B cell (primary cell): Measurements from ENCODE around the gene ADAMTS14. TPM values are rescaled to one million over a fixed set of nuclear protein-coding genes. Genes with fewer than 3 reads are reported as not detected.

Source experiments
- ATAC-seq: fragments of 200-7000 bp; cut with Tn5 transposase; one replicate; pipeline ENCODE4 v1.10.0; 2021; ENCODE audit warnings: low read depth, mild to moderate bottlenecking, moderate number of reproducible peaks, moderate library complexity
- CTCF ChIA-PET: fragments of 350-600 bp; sonication (Branson Sonifier 250); formaldehyde crosslinking; loops from one replicate; lab custom pipeline; 2021; ENCODE audit warnings: antibody characterized with exemption, inconsistent platforms; lab: Charles Lee
- POLR2A ChIA-PET: fragments of 350-600 bp; sonication (Branson Sonifier 250); formaldehyde crosslinking; loops from one replicate; lab custom pipeline; 2021; ENCODE audit warnings: antibody characterized with exemption; lab: Charles Lee
- DNase-seq: peaks from one replicate; pipeline ENCODE4 v3.0.0; 2013
- H2AFZ ChIP-seq: 2 replicates; pipeline ENCODE4 v1.6.1; 2012; ENCODE audit warnings: mild to moderate bottlenecking, low read depth, low read length; ENCODE audit not compliant: insufficient read depth, poor library complexity, severe bottlenecking
- H3K27ac ChIP-seq, 2 donors: 1 replicate in 1 of 2; 2 replicates in 1 of 2; pipeline ENCODE4 v1.5.1; 2012 to 2013; ENCODE audit warnings: low read length in 2 of 2, mild to moderate bottlenecking in 2 of 2, moderate library complexity in 1 of 2
- H3K27me3 ChIP-seq, 4 experiments: fragments of 200-600 bp in 1 of 4; sonication (generic) in 1 of 4; replicated peaks in 1 of 4; 1 replicate in 2 of 4; 2 replicates in 2 of 4; pipeline versions ENCODE4 v1.6.1 to v1.7.0; 2013 to 2016; ENCODE audit warnings: low read length in 3 of 4, mild to moderate bottlenecking in 2 of 4, mixed read lengths in 1 of 4, moderate library complexity in 1 of 4; ENCODE audit not compliant: insufficient read depth in 4 of 4, control insufficient read depth in 3 of 4; ENCODE audit errors: control extremely low read depth in 1 of 4
- H3K36me3 ChIP-seq, 2 experiments: replicated peaks in 1 of 2; 1 replicate in 1 of 2; 2 replicates in 1 of 2; pipeline versions ENCODE4 v1.6.1 to v1.7.1; 2013; ENCODE audit warnings: low read length in 1 of 2; ENCODE audit not compliant: insufficient read depth in 2 of 2, control insufficient read depth in 1 of 2; ENCODE audit errors: control extremely low read depth in 1 of 2, extremely low read depth in 1 of 2
- H3K4me1 ChIP-seq, 2 donors: fragments of 200-600 bp in 1 of 2; sonication (generic) in 1 of 2; 1 replicate in 1 of 2; 2 replicates in 1 of 2; pipeline versions ENCODE4 v1.5.1 to v1.6.1; 2013 to 2017; ENCODE audit warnings: low read length in 2 of 2; ENCODE audit not compliant: control insufficient read depth in 2 of 2, insufficient read depth in 2 of 2
- H3K4me2 ChIP-seq: replicated peaks from 2 replicates; pipeline ENCODE3; 2012; ENCODE audit warnings: mild to moderate bottlenecking, low read depth, low read length; ENCODE audit not compliant: poor library complexity, severe bottlenecking
- H3K4me3 ChIP-seq, 5 experiments: fragments of 200-600 bp in 1 of 5; sonication (generic) in 1 of 5; 1 replicate in 3 of 5; 2 replicates in 2 of 5; pipeline versions ENCODE4 v1.5.1 to v1.7.0; 2011 to 2016; ENCODE audit warnings: low read length in 4 of 5, mild to moderate bottlenecking in 4 of 5, low read depth in 2 of 5, control low read depth in 1 of 5, moderate library complexity in 1 of 5; ENCODE audit not compliant: insufficient read depth in 1 of 5; ENCODE audit errors: control extremely low read depth in 1 of 5, extremely low read depth in 1 of 5
- H3K79me2 ChIP-seq: fragments of 200-600 bp; sonication (generic); one replicate; pipeline ENCODE4 v1.6.0; 2016; ENCODE audit warnings: low read length; ENCODE audit not compliant: control insufficient read depth, insufficient read depth
- H3K9ac ChIP-seq: fragments of 200-600 bp; sonication (generic); 2 replicates; pipeline ENCODE4 v1.6.1; 2017; ENCODE audit warnings: mild to moderate bottlenecking, low read length, moderate library complexity
- H3K9me3 ChIP-seq, 3 donors: one replicate each; pipeline versions ENCODE4 v1.6.1 to v1.7.1; 2013; ENCODE audit warnings: low read length in 2 of 3; ENCODE audit not compliant: control insufficient read depth in 2 of 3, insufficient read depth in 1 of 3; ENCODE audit errors: control extremely low read depth in 1 of 3
- H4K20me1 ChIP-seq: 2 replicates; pipeline ENCODE4 v1.6.0; 2012; ENCODE audit warnings: mild to moderate bottlenecking, low read length; ENCODE audit not compliant: insufficient read depth, control insufficient read depth, poor library complexity, severe bottlenecking
- H3K27ac Mint-ChIP-seq: one replicate; pipeline ENCODE4 v1.8.0; 2021; ENCODE audit warnings: mixed read lengths
- H3K27me3 Mint-ChIP-seq: one replicate; pipeline ENCODE4 v1.8.0; 2021; ENCODE audit warnings: mixed read lengths
- H3K4me1 Mint-ChIP-seq: one replicate; pipeline ENCODE4 v1.8.0; 2021; ENCODE audit warnings: mixed read lengths
- H3K4me3 Mint-ChIP-seq: one replicate; pipeline ENCODE4 v1.8.0; 2021; ENCODE audit warnings: mixed read lengths
- H3K9me3 Mint-ChIP-seq: one replicate; pipeline ENCODE4 v1.8.0; 2022; ENCODE audit warnings: mixed read lengths; ENCODE audit not compliant: insufficient read depth
- EZH2 ChIP-seq: IDR thresholded peaks from 2 replicates; pipeline ENCODE4 v1.6.1; 2012; ENCODE audit warnings: borderline replicate concordance, low read depth, mild to moderate bottlenecking, moderate library complexity, low read length; ENCODE audit not compliant: insufficient read depth, poor library complexity, severe bottlenecking
- WGBS: methylation state at CpG from one replicate; pipeline ENCODE4 v1.1.5; 2013; ENCODE audit warnings: missing lambda C conversion rate; ENCODE audit not compliant: insufficient coverage; 5-methylcytosine and 5-hydroxymethylcytosine counted together
- intact Hi-C: fragments of 100-400 bp; cut with micrococcal nuclease; formaldehyde crosslinking; loops from one replicate; pipeline ENCODE4 v1.10.0; 2022
- polyA plus RNA-seq: library from polyadenylated mRNA; depleted of rRNA; stranded (reverse); fragments of >200 nt; gene quantifications from 2 replicates; pipeline ENCODE4 v1.2.3, GENCODE V29; 2012
- total RNA-seq, 2 donors: library from RNA; stranded (reverse); fragments of 120-200 nt in 1 of 2; gene quantifications; 1 replicate in 1 of 2; 2 replicates in 1 of 2; pipeline versions ENCODE4 v1.2.3 to v1.2.4, GENCODE V29; 2013 to 2022
- TF ChIP-seq, protein P1 (sequence below): fragments of 200-600 bp; IDR thresholded peaks from one replicate; pipeline ENCODE4 v1.8.0; 2022; ENCODE audit warnings: antibody characterized with exemption, mild to moderate bottlenecking

ADAMTS14 gene
- total and polyA plus RNA-seq, 2 donors (not counting 1 experiment from before 2014, with no cell fraction given): not detected

DNA sequence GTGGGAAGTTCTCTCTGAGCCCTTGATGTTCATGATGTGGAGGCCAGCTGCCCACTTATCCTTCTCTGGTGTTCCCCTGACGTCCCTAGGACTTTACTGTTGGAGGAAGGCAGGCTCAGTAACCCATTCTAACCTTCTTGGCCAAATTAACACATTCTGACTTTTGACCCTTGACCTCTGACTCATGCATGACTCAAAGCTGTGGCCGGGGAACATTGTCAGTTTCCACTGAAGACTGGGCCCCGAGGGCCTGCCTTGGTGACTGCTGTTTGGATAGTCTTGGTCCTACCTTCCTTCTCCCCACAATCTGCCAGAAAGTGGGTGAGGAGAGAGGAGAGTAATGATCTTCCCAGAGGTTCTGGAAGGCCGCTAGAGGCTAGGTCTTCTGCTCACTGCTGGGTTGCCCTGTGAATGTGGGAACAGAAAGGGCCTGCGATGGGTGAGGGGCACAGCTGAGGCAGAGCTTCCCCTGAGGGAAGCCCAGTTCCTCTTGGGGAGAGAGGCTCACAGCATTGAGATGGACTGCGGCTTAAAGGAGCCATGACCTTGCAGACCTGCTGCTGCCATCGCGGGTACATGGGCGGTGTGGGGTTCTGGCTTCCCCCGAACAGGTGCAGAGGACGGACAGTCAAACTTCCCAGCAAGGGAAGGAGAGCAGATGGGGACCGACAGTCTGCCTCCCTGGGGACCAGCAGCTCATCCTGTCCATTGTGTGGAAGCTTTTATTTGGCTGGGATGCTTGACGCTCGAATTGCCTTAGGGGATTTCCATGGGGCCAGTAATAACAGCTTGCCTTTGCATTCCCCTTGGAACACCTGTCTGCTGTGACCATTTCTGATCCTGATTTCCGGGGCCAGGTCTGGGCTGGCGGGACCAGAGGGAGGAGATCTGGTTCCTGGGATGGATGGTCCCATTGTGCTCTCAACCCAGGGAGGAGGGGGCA, 43.8 kb downstream of the ADAMTS14 start:
- WGBS: 65% methylated on average over 13 of the region's 16 CpGs
- ATAC-seq (no peak), DNase-seq (no peak)
- H3K9me3 ChIP-seq: no peaks in the 10 kb centered on the region
- H2AFZ ChIP-seq: no peak overlapping the region
- ChIA-PET POLR2A (no interaction called here), CTCF (no interaction called here)
- Mint-ChIP-seq H3K27me3 (no peaks in the 10 kb centered on the region), H3K27ac (no peak overlapping the region), H3K4me3 (no peak overlapping the region), H3K9me3 (no peaks in the 10 kb centered on the region), H3K4me1 (no peaks in the 10 kb centered on the region)
- no peak for TF ChIP-seq EZH2
- H3K4me3 ChIP-seq: no peak overlapping the region
- H4K20me1 ChIP-seq: no peaks in the 10 kb centered on the region
- H3K27me3 ChIP-seq: no peaks in the 10 kb centered on the region
- no peak overlapping the region for H3K27ac ChIP-seq
- intact Hi-C loops: no loop called here
- no peaks in the 10 kb centered on the region for H3K79me2 ChIP-seq
- no peaks in the 10 kb centered on the region for H3K36me3 ChIP-seq
- no peak overlapping the region for H3K4me2 ChIP-seq
- no peak overlapping the region for H3K9ac ChIP-seq
- H3K4me1 ChIP-seq: no peaks in the 10 kb centered on the region

DNA sequence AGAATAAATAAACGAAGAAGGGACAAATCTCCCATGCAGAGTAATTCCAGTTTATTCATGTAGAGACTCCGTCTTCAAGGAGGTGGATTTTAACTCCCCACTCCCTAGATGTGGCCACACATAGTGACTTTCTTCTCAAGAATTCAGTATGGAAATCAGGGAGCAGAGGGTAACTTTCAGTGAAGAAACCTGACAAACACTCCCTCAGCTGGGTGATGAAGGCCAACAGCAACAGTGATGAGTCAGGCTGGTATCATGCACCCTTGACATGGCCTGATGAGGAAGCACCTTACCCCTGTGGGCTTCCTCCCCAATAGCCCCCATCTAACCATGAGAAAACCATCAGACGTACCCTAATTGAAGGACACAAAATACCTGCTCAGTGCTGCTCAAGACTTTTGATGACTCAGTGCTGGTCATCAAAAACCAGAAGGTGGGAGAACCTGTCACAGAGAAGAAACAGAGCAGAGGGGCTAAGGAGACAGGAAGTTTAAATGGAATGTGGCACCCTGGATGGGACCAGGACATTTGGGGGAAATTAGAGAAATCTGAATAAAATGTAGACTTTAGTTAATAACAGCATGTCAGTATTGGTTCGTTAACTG, 50.6 kb downstream of the ADAMTS14 start:
- no peak overlapping the region for H3K9ac ChIP-seq
- no peak overlapping the region for H3K4me2 ChIP-seq
- no peak overlapping the region for H3K4me3 Mint-ChIP-seq
- no peaks in the 10 kb centered on the region for H3K36me3 ChIP-seq
- no peak for ATAC-seq
- H3K79me2 ChIP-seq: no peaks in the 10 kb centered on the region
- no peaks in the 10 kb centered on the region for H3K9me3 Mint-ChIP-seq
- peaks cover 0 to 2% (median 0%) of the 10 kb centered on the region in 4 experiments for H3K27me3 ChIP-seq
- H3K9me3 ChIP-seq: peaks cover 0 to 4% (median 0%) of the 10 kb centered on the region in 3 donors
- H3K4me1 Mint-ChIP-seq: no peaks in the 10 kb centered on the region
- no peak overlapping the region for H3K27ac Mint-ChIP-seq
- ChIA-PET CTCF (no interaction called here), POLR2A (no interaction called here)
- TF ChIP-seq EZH2: no peak
- TF ChIP-seq, protein P1, sequence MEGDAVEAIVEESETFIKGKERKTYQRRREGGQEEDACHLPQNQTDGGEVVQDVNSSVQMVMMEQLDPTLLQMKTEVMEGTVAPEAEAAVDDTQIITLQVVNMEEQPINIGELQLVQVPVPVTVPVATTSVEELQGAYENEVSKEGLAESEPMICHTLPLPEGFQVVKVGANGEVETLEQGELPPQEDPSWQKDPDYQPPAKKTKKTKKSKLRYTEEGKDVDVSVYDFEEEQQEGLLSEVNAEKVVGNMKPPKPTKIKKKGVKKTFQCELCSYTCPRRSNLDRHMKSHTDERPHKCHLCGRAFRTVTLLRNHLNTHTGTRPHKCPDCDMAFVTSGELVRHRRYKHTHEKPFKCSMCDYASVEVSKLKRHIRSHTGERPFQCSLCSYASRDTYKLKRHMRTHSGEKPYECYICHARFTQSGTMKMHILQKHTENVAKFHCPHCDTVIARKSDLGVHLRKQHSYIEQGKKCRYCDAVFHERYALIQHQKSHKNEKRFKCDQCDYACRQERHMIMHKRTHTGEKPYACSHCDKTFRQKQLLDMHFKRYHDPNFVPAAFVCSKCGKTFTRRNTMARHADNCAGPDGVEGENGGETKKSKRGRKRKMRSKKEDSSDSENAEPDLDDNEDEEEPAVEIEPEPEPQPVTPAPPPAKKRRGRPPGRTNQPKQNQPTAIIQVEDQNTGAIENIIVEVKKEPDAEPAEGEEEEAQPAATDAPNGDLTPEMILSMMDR: no peak
- no peak overlapping the region for H3K4me3 ChIP-seq
- no peak overlapping the region for H2AFZ ChIP-seq
- no peak overlapping the region for H3K27ac ChIP-seq
- no peaks in the 10 kb centered on the region for H3K4me1 ChIP-seq
- intact Hi-C loops: no loop called here
- DNase-seq: no peak
- no peaks in the 10 kb centered on the region for H4K20me1 ChIP-seq
- H3K27me3 Mint-ChIP-seq: no peaks in the 10 kb centered on the region
- WGBS: 17% methylated on average over 1 of the region's 4 CpGs
